Endometrium (tissue), 2 donors: ENCODE data around the gene UCK2.
"Not testable (repeated sequence)": the region's sequence is repeated elsewhere in the genome, so short reads cannot be mapped to it uniquely, and the experiment has no call there.

Source experiments
- FAIRE-seq: peaks from 2 replicates; lab custom pipeline; 2012; peaks lifted over from hg19 to GRCh38; lab: Jason Lieb, UNC
- donor health status: control.
- donor health status: control.

The UCK2 gene

DNA sequence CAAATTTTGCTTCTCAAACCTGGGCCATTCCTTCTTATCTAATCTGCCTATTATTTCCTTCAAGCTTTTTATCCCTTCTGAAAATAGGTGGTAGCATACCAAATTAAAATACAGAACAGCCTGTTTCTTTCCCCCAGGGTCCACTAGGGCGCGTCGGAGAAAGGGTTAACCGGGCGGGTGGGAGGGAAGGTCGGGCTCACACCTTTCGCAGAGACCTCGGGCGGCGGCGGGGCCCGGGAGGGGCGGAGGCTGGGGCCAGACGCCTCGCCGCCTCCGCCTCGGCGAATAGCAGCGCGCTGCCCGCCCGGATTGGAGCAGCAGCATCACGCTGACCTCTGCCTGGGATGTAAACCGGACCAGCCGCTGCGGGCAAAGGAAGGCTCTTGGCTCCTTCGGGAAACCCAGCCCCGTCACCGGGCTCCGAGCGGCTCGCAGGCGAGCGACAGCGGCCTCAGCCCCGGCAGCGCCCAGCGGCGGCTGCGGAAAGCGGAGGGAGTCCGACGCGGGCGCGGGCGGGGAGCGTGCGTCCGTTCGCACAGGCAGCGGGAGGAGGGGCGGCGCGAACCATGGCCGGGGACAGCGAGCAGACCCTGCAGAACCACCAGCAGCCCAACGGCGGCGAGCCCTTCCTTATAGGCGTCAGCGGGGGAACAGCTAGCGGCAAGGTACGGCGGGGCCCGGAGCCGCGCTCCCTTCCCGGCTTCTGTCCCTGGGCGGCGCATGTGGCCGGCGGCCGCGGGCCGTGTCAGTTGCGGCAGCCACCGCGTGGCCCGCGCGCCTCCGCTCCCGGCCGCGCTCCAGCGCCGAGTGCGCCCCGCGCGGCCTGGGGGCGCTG, at the start of gene UCK2:
UCK2 (plus strand) TSS at position 347 of the 835 bp plus-strand sequence; CDS start at position 567, 220 bp downstream.
- no peak for FAIRE-seq

DNA sequence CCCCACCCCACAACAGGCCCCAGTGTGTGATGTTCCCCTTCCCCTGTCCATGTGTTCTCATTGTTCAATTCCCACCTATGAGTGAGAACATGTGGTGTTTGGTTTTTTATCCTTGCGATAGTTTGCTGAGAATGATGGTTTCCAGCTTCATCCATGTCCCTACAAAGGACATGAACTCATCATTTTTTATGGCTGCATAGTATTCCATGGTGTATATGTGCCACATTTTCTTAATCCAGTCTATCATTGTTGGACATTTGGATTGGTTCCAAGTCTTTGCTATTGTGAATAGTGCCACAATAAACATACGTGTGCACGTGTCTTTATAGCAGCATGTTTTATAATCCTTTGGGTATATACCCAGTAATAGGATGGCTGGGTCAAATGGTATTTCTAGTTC, 49.2 kb upstream of the UCK2 start:
- FAIRE-seq, result not testable (repeated sequence)

DNA sequence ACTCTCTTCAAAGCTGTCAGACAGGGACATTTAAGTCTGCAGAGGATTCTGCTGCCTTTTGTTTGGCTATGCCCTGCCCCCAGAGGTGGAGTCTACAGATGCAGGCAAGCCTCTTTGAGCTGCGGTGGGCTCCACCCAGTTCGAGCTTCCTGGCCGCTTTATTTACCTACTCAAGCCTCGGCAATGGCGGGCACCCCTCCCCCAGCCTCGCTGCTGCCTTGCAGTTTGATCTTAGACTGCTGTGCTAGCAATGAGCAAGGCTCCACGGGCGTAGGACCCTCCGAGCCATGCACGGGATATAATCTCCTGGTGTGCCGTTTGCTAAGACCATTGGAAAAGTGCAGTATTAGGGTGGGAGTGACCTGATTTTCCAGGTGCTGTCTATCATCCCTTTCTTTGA, 43.9 kb upstream of the UCK2 start:
- FAIRE-seq, result not testable (repeated sequence)

DNA sequence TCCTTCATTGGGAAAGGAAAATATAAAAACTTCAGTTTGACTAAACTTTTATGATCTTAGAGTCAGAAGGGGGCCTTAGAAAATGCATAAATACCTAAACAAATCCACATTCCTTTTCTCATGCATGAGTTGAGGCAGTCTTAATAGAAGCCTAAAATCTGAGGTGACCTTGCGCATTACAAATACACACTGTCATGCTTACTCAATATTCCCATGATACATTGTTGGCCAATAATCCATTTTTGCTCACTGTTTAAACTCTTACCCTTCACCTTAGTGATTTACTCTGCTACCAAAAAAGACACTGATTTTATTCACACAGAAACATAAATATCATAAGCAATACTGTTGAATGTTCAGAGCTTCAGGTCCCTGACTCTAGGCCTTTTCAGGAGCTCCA, 39.7 kb upstream of the UCK2 start:
- no peak for FAIRE-seq

DNA sequence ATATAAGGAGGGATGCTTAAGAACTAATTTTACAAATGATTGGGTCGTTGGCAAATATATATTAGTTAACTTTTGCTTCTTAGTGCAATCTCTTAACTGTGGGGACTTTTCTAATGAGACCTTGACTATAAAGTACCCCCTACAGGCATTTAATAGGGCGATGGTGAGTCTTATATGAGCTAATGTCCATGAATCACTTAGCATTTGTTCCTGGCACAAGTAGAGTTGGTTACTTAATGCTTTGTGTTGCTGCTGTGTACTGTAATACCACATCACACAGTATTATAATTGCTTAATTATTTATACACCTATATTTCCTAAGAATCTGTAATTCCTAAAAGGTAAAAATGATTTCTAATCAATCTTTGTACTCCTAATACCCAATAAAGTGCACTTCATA, 33.5 kb upstream of the UCK2 start:
- no peak for FAIRE-seq

DNA sequence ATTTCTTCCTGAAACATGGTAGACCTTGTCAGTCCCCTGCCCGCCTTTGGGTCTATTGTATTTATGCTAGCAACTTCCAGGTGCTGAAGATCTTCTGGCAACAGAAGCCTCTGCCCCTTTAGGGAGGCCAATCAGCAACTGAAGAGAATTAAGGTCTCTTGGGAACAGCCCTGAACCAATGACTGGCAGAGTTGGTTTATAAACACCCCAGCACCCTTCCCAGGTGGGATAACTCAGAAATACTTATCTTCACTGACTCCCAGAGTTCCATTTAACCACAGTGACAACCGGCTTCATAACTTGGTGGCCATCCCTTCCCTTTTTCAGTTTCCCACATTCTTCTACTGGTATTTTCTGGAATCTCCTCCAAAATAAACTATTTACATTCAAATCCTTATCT, 31.5 kb upstream of the UCK2 start:
- no peak for FAIRE-seq

DNA sequence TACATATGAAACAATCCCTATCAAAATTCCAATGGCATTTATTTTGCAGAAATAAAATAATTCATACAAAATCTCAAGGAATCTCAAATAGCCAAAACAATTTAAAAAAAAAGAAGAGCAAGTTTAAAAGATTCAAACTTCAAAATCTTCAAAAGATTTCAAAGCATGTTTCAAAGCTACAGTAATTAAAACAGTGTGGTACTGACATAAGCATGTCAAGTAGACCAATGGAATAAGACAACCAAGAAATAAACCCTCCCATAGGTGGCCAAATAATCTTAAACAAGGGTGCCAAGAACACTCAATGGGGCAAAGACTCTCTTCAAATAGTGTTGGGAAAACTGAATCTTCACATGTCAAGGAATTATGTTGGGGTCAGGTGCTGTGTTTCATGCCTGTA, 28.0 kb upstream of the UCK2 start:
- no peak for FAIRE-seq

DNA sequence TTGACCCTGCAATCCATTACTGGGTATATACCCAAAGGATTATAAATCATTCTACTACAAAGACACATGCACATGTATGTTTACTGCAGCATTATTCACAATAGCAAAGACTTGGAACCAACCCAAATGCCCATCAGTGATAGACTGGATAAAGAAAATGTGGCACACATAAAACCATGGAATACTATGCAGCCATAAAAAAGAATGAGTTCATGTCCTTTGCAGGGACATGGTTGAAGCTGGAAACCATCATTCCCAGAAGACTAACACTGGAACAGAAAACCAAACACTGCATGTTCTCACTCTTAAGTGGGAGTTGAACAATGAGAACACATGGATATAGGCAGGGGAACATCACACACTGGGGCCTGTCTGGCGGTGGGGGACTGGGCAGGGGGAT, 22.9 kb upstream of the UCK2 start:
- not testable (repeated sequence) for FAIRE-seq

DNA sequence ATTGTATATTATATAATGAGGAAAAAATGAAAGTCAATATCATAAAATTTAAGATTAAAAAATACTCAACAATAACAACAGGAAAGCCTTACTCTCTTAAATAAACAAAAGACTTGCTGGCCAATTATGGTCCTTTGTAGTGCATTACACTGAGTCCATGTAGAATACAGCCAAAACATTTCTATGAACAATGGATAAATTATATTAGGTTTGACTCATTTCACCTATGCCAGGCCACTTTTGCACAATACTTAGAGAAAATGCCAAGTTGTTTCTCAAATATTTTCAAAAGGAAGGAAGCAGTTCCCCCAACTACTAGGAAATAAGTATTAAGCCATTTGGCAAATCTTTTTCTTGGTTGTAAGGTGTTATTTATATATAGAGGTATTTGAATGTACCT, 19.8 kb upstream of the UCK2 start:
- peak; percentile 35 for FAIRE-seq

DNA sequence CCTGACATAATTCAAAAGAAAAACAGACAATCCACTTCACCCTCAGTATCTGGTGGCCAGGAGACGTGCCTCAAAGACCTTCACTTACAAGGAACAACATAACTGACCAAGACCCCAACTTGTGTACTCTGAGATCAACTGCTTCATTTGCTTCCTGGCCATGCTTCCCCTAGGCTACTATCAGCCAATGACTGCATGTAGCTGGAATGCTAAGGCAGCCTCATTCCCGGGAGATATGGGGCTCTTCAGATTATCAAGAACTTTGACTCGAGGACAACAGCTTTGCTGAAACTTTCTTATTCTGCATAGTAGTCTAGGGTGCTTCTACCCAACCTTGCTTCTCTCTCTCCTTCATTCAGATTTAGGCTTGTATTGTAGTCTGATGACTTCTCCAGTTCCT, 11.7 kb upstream of the UCK2 start:
- no peak for FAIRE-seq

DNA sequence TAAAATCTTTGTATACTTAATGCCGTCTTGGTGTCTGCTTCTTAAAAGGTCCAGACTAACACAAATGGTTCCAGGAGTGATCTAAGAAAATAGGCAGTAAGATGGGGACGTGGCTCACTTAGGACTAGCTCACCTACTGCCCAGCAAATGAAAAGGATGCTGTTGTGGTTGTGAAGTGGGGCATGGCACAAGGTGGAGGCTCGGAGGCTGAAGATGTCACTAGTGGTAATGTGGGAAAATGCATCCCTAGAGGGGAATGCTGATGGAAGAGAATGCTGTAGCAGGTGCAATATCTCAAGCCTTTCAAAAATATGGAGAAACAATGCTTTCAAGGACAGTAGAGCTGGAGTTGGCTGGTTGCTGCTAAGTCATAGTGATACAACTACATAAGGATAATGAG, 11.3 kb upstream of the UCK2 start:
- FAIRE-seq, result no peak

DNA sequence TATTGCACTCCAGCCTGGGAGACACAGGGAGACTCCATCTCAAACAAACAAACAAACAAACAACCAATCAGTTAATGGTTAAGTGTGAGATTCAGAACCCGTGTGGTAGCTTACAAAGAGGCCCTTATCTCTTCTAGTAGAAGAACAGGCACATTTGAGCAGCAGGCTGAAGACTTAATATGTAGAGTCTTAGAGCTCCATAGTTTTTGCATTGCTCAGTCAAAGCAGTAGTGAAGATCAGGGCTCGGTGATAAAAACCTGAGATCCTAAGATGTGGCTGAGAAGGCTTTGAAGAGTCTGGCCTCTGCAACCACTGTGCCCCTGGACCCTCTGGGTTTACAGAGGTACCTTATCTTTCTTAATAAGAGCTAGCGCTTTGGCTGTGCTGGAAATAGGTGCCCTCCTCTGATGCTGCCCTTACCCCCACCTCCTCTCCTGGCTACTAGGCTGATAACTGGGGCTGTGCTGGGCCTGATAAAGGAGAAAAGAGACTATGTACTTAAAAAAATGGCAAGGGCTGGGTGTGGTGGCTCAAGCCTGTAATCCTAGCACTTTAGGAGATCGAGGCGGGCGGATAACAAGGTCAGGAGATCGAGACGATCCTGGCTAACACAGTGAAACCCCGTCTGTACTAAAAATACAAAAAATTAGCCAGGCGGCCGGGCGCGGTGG, 10.5 kb upstream of the UCK2 start:
- FAIRE-seq, result no peak

DNA sequence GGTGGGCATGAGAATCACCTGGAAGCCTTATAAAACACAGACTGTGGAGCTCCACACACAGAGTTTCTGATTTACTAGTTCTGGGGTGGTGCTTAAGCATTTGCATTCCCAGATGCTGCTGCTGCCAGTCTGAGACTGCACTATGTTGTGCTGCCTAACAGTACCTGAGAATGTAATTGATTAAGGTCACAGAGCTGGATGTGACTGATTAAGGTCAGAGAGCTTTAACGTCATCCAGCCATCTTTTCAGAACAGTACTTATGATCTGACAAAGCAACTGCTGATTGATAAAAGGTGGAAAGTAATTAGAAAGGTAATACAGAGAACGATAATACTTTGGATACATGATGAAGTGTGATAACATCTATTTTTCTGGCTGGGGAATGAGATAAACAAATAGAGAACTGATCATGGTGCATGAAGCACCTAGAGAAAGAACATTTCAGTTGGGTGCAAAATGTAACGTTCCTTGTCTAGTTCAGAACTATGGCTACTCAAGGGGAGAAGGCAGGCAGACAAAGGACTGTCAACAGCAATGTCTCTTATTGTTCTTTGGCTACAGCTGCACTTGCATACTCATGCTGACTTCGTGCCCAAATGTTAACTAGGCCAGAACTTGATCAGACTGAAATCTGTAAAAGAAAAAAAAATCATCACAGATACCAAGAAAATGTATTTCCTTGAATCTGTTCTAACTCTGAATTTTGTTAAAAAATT, 3.7 kb upstream of the UCK2 start:
- no peak for FAIRE-seq

DNA sequence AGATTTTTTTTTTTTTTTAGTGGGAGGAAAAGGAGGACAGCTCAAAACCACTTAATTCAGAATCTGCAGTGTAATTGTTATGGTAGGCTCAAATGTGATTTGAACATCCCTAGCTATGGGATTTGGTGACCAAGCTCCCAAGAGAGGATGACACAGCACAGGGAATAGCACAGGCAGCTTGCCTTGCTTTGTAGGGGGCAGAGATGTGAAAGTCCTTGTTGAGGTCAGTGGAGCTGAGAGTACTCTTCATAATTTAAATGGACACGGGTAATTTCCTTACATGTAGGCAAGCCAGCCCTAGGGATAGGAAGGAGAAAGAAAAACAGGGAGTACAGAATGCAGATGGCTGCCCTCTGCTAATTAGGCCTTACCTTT, 3.2 kb upstream of the UCK2 start:
- no peak for FAIRE-seq

DNA sequence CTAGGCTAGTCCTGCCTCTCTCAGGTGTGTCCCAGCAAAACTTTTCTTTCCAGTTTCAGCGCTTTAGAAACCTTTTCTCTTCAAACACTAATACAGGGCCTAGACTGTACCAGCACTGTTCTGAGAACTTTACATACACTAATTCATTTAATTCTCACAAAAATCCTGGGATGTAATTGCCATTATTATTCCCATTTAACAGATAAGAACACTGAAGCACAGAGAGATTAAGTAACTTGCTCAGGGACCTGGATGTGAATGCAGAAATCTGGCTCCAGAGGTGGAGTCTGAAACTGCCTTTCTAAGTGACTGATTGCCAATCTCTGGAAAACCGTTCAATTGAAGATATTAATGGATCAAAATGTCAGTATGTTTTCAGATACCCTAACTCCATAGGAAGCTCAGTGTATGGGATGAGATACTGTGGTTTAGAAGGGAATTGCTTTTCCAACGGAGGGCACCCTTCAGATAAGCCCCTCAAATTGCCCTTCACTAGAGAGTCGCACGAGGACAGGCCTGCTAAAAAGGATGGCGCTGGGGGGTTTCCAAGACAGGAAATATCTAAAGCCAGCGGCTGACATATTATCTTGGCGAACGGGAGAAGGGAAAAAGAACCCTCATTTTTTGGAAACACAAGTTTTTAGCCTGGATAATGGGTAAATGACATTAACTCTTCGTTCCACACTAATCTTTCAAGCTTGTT, 698 bp upstream of the UCK2 start:
- FAIRE-seq, result no peak

DNA sequence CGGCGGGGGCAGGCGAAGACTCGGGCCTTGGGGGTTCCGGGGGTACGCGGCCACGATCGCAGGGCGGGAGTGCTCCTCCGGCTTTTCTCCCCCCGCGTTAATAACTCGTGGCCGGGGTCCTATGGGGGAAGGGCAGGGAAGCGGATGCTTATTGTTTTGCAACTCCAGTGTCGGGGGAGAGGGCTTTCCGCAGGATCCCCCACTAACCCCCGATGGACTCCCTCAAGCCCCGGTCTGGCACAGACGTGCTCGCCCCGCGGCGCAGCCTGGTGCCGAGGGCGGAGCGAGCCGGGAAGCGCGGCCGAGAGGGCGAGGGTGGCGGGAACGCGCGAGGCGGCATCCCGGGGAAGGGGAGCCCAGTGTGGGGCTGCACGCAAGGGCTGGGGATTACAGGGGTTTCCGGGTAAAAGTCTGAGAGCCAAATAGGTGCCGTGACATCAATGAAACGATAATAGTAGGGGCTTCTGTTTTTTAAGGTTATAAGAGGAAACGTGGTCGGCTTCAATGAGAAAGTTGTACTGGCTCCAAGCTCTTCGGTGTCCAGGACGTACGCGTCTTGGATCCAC, 772 bp downstream of the UCK2 start:
- no peak for FAIRE-seq

DNA sequence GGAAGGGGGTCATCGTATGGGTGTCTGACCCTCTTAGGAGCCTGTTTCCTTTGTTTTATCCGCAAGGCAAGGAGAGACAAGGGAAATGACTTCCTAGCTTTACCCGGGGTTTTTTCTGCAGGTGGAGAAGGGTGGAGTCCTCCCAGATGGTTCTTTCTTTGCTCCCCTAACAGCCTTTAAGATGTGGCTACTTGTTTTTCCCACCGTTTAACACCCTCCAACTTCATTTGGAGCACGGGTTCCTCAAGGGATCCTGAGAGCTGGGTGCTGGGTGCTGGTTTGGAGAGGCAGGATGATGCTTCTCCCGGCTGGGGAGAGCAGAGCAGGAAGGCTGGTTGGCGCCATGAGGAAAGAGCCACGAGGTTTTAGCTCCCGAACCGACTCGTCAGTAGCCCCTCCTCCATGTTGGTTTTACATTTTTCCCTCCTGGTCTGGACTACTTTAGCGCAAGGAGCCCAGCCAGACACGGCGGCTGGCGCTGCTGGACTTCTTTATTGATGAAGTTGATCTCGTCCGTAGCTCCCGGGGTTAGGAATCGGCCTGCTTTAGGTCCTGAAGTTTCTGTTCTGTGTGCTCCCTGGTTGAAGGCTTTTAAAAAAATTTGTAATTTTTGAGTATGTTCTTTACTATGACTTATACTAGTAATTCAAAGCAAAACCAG, 1.4 kb downstream of the UCK2 start:
- FAIRE-seq, result no peak

DNA sequence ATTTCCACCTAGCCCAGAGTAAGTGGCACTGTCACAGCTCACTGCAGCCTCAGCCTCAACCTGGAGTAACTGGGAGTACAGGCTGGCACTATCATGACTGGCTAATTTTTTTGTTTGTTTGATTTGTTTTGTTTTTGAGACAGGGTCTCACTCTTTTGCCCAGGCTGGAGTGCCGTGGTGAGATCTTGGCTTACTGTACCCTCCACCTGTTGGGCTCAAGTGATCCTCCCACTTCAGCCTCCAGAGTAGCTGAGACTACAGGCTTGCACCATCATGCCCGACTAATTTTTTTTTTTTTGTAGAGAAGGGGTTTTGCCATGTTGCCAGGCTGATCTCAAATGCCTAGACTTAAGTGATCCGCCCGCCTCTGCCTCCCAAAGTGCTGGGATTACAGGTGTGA, 2.5 kb downstream of the UCK2 start:
- no peak for FAIRE-seq

DNA sequence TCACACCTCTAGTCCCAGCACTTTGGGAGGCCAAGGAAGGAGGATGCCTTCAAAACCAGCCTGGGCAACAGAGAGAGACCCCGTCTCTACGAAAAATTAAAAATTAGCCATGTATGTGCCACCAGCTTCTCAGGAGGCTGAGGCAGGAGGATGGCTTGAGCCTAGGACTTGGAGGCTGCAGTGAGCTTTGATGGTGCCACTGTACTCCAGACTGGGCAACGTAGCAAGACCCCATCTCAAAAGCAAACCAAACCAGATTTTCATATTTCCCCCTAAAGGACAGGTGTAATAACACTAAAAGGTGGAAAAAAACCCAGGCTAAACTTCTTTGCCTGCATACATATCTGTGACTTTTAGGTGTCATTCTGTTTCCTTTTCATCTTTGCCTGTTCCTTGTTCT, 3.7 kb downstream of the UCK2 start:
- FAIRE-seq, result no peak

DNA sequence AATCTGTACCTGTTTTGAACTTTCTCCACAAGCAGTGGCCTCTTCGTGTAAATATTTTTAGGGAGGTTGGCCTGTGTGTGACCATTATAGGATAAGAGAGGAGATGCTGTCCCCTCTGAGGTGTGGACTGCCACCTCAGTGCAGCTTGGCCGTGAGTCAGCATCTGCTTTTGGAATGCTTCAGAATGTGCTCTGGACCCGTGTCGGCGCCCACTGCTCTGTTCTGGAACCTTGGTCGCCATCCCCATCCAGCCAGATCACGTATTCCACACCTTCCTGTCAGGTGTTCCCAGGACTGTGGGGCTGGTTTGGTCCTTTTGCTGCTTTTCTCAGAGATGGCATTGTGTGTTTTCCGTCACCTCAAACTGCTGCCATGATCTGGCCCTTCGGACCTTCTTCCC, 5.5 kb downstream of the UCK2 start:
- no peak for FAIRE-seq

DNA sequence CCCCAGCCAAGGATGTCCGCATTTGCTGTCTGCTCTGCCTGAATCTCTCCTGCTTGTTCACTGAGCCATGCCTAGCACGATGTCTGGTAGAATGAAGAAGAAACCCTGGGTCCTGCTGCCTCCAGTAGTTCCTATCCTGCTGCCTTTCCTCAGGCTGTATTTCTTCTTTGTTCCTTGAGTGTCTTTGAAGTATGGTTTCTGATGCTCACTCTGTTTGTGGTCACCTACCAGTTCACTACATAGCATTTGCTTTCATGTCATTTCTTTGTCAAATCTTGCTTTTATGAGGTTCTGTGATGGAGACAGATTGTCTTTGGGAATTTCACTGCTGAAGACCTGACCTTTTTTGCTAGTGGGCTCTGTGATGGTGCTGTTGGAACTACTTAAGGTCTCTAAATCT, 5.9 kb downstream of the UCK2 start:
- no peak for FAIRE-seq

DNA sequence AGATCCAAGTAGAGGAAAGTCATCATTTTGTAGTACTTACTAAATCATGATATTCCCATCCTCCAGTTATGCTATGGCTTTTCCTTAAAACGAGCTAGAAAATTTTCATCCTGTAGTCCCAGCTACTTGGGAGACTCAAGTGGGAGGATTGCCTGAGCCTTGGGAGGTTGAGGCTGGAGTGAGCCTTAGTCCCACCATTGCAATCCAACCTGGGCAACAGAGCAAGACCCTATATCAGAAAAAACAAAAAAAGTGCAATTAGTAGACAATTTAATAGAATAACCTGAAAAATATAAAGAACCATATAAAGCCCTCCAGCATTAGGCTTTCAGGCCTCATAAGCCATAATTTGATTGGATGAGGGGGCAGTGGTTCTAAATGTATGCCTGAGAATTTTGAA, 6.8 kb downstream of the UCK2 start:
- FAIRE-seq, result no peak
